IPS-15b (cell line): Measurements from ENCODE around the gene ATAD1.
"Not testable (repeated sequence)": the region's sequence is repeated elsewhere in the genome, so short reads cannot be mapped to it uniquely, and the experiment has no call there.

ENCODE experiments used
- H3K27me3 ChIP-seq: one replicate; pipeline ENCODE4 v1.6.1; 2013; ENCODE audit warnings: low read length; ENCODE audit not compliant: control insufficient read depth, insufficient read depth
- H3K36me3 ChIP-seq: one replicate; pipeline ENCODE4 v1.6.1; 2013; ENCODE audit warnings: low read length; ENCODE audit not compliant: control insufficient read depth, insufficient read depth
- H3K4me1 ChIP-seq: one replicate; pipeline ENCODE4 v1.6.1; 2013; ENCODE audit warnings: mild to moderate bottlenecking, low read length; ENCODE audit not compliant: control insufficient read depth, insufficient read depth
- H3K4me3 ChIP-seq: one replicate; pipeline ENCODE4 v1.5.1; 2013; ENCODE audit warnings: low read depth, low read length
- H3K9ac ChIP-seq: one replicate; pipeline ENCODE4 v1.6.1; 2013; ENCODE audit warnings: low read depth, mild to moderate bottlenecking, low read length
- H3K9me3 ChIP-seq: one replicate; pipeline ENCODE4 v1.6.1; 2013; ENCODE audit warnings: mild to moderate bottlenecking, low read length; ENCODE audit not compliant: control insufficient read depth, insufficient read depth

Gene ATAD1

DNA sequence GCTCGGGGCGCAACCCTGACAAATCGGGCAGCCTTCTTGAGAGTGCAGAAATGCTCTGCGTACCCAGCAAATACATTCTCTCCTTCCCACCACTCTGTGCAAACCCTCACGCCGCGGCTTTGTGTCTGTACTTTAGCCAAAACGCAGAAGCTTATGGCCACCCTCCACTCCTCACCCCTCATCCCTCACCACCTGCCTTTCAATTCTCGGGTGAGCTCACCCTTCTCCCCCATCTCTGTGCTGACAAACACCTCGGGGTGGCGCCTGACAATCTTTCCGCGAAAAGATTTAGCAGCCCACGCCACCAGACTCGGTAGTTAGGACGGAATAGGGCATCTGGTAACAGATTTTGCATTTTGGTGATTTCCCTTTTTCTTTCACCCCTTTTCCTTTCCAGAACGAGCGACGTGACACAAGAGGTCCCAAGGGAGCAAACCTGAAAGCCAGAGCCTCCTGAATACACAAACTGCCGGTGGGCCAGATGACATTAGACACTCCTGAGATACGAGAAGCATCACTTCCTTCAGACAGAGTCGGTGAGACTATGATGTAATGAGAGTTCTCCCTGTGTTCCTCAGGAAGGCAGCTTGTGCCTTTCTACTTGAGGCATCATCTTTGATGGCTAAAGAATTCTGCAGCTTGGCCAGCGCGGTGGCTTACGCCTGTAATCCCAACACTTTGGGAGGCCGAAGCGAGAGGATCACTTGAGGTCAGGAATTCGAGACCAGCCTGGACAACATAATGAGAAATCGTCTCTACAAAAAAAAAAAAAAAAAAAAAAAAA, 671 bp upstream of the ATAD1 start:
- Histone ChIP-seq H3K4me3 (peak overlapping the region; percentile 93), H3K9me3 (no peaks in the 10 kb centered on the region), H3K9ac (no peak overlapping the region), H3K4me1 (peaks cover 4% of the 10 kb centered on the region), H3K36me3 (no peaks in the 10 kb centered on the region), H3K27me3 (no peaks in the 10 kb centered on the region)

DNA sequence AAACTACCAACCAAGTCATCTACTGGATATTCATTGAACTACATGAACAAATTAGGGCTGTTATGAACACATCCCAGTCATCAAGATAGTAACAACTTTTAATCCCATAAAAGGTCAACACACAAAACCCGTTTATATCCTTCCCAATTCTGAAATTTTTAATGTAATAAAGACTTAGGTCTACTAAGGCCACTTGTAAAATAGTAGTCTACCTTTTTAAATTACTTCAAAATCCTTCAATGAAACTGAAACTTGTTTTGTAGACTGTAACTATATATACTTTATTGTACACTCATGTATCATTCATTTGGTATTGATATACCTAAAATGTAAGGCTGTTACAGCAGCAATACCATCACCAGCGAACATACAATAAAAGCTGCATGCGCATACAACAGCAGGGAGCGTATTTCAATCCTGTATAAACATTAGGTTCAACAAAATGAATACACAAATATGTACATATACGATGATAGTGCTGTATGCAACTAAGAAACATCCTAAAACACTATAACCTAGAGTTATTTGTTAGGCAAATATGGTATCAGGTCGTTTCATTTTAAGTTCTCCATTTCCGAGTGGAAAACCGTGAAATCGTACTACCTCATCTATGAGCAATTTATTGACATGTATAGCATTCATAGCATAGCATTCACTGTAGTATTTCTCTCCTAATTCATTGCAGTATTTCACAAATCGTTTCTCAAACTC, 973 bp downstream of the ATAD1 start:
- Histone ChIP-seq H3K27me3 (no peaks in the 10 kb centered on the region), H3K36me3 (no peaks in the 10 kb centered on the region), H3K4me3 (peak overlapping the region; percentile 93), H3K4me1 (peaks cover 4% of the 10 kb centered on the region), H3K9ac (peak overlapping the region; percentile 94), H3K9me3 (no peaks in the 10 kb centered on the region)

DNA sequence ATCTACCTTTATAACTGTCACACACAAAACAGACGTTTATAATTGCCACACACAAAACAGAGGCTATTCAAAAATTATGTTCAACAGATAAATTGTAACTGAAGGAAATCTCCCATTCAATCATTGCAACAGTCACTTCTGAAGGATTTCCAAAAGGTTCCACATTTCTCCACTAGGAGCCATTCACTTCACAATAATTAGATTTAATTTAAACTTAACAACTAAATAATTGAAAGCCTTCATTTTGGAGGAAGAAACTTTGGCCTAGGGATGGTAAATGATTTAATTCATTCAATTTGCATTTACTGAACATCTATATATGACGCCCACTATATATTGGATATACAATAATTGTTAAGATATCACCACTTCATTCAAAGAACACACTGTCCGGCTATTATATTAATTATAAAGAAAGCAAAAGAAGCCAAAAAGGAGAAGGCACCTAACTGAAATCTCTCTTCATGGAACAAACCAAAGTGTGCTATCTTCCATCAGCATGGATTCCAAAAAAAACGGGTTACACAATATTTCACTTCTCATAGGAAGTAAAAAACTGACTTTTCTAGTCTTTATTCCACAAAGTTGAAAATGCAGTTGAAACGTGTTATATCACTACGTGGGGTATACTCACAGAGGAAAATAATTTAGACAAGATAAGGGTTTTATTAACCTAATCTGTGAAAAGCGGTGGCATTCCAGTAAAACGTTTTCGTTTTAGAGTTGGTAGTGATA, 1.7 kb downstream of the ATAD1 start:
- Histone ChIP-seq H3K27me3 (no peaks in the 10 kb centered on the region), H3K36me3 (no peaks in the 10 kb centered on the region), H3K4me3 (peak overlapping the region; percentile 93), H3K9me3 (no peaks in the 10 kb centered on the region), H3K4me1 (peaks cover 4% of the 10 kb centered on the region), H3K9ac (no peak overlapping the region)

DNA sequence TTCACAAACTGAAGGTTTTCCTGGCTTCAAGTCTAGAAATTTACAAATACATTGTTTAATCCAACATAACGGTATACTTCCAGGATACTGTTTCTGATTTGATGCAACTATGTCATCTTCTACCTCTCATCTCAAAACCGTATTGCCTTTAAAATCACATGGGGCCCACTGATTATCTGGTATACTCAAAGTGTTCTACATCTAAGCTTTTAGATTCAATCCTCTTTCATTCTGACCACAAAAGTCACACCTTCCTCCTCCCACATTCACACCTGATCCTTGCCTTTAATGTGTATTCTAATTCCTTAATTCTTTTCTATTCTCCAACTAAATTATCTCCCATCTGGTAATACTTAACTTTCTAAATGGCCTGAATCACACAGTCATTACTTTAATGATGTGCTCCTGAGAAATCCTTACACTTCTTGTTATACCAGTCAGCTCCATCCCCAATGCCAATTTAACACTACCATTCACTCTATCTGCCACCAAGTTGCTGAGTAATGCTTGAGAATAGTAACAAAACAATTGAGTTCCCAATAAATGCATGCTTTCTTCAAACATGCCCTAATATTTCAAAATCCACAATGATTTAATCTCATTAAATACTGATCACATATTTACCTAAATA, 13.0 kb downstream of the ATAD1 start:
- H3K9ac ChIP-seq: no peak overlapping the region
- peaks cover 10% of the 10 kb centered on the region for H3K36me3 ChIP-seq
- H3K27me3 ChIP-seq: no peaks in the 10 kb centered on the region
- H3K9me3 ChIP-seq: peaks cover 12% of the 10 kb centered on the region
- H3K4me1 ChIP-seq: no peaks in the 10 kb centered on the region
- H3K4me3 ChIP-seq: no peak overlapping the region

DNA sequence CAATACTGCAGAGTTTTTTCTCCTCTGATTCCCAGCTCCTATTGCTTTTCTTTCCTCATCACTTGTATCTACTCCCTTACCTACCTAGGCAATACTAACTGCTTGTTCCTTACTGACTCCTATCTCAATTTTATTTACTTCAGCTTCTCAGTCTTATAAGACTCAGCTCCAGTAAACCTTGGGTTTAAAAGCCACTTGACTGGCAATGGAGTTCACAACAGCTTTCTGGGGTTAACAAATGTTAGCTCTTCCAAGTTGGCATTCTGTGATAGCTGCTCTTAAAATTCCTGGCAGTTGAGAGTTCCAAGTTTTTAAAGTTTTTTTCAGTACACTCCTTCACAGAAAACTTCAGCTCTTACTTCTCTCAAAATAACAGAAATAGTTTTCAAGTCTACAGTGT, 14.2 kb downstream of the ATAD1 start:
- no peaks in the 10 kb centered on the region for H3K4me1 ChIP-seq
- peaks cover 14% of the 10 kb centered on the region for H3K9me3 ChIP-seq
- no peak overlapping the region for H3K9ac ChIP-seq
- H3K36me3 ChIP-seq: peaks cover 10% of the 10 kb centered on the region
- H3K4me3 ChIP-seq: no peak overlapping the region
- H3K27me3 ChIP-seq: no peaks in the 10 kb centered on the region

DNA sequence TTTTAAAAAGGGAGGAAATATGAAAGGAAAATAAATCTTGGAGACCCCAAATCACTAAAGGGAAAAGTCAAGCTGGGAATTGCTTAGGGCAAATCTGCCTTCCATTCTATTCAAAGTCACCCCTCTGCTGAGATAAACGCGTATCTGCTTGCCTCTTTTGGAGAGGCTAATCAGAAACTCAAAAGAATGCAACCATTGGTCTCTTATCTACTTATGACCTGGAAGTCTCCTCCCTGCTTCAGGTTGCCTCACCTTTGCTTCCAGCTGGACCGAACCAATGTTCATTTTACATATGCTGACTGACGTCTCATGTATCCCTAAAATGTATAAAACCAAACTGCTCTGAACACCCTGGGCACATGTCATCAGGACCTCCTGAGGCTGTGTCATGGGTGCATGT, 14.7 kb downstream of the ATAD1 start:
- Histone ChIP-seq H3K4me1 (no peaks in the 10 kb centered on the region), H3K36me3 (peaks cover 10% of the 10 kb centered on the region), H3K27me3 (no peaks in the 10 kb centered on the region), H3K9me3 (peaks cover 14% of the 10 kb centered on the region), H3K9ac (no peak overlapping the region), H3K4me3 (no peak overlapping the region)

DNA sequence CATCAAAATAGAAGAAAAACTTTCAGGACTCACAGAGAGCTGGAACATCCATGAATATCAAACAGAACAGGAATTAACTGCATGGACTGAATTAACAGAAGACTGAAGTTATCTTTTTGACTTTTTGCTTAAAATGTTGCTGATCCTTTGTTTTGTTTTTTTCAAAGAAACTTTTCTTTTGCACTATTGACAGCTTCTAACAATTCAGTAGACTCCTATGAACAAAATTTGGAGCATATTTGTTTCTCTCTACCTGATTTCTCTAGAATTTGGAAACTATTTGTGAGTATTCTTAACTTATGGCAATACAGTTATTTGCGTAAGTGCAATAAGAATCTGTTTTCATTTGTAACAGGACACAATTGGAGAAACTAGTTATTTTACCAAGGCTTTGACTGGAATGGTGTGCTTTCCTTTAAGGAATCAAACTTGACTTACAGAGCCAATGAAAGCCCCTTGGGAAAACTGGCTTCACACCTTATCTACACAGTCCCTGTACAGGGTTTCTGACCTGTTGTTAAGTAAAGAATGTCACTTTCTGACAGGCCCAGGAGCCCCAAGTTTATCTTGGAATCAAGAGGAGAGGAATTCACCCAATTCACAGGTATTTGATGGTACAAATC, 16.1 kb downstream of the ATAD1 start:
- H3K9ac ChIP-seq, H3K4me3 ChIP-seq, H3K27me3 ChIP-seq, H3K4me1 ChIP-seq: not testable (repeated sequence)
- Histone ChIP-seq H3K36me3 (peaks cover 10% of the 10 kb centered on the region), H3K9me3 (peaks cover 14% of the 10 kb centered on the region)

DNA sequence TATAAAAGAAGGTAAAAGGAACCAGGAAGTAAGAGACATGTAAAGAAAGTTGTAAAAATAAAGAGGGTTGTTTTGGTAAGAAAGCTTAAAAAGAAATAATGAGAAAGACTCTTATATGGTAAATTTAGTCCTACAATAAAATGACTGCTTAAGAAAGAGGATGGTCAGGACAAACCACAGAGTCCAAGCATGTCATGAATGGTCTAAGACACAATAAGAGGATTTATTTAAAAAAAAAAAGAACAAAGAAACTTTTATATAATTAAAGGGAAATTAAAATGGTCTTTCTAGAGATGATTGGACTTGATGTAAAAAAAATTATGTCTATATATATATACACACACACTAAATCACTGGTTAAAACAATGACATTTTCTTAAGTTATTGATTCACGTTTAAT, 18.2 kb downstream of the ATAD1 start:
- Histone ChIP-seq H3K36me3 (peaks cover 10% of the 10 kb centered on the region), H3K4me3 (no peak overlapping the region), H3K9ac (no peak overlapping the region), H3K4me1 (no peaks in the 10 kb centered on the region), H3K9me3 (peaks cover 14% of the 10 kb centered on the region), H3K27me3 (no peaks in the 10 kb centered on the region)

DNA sequence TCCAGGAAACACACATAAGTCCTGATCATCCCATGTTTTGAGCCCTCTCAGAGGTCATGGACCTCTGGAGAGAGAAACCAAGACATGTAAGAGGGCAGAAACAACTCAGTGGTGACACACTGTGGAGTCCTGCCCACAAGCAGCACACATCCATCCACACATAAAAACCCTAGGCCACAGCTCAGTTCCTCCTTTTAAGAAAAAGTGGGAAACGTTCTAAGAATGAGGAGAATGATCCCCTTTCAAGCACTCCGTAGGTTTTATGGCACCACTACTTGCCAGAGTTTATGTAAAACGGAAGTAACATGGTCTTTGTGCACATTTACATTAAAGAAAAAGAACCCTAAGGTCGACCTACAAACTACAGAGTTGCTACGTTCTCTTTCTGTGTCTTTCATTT, 19.9 kb downstream of the ATAD1 start:
- H3K9me3 ChIP-seq: peaks cover 14% of the 10 kb centered on the region

DNA sequence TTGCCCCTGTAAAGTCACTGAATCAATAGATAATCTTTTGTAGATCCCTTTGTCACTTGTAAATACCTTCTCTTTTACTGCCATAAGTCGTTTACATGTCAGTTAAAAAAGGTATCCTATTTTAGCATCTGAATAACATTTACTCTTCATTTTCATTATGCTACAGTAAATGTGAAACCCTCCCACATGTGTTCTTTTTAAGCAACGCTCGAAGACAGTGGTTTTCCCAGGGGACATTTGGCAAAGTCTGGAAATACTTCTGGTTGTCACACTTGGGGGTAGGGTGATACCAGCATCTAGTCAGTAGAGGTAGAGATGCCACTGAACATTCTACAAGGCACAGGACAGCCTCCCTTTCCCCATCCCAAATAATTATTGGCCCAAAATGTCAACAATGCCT, 23.7 kb downstream of the ATAD1 start:
- H3K4me1 ChIP-seq: peaks cover 6% of the 10 kb centered on the region
- H3K9ac ChIP-seq: no peak overlapping the region
- H3K27me3 ChIP-seq: no peaks in the 10 kb centered on the region
- no peaks in the 10 kb centered on the region for H3K36me3 ChIP-seq
- no peaks in the 10 kb centered on the region for H3K9me3 ChIP-seq
- no peak overlapping the region for H3K4me3 ChIP-seq

More for the DNA sequence above, 19.9 kb downstream of the ATAD1 start:
- Histone ChIP-seq H3K4me1 (peaks cover 6% of the 10 kb centered on the region), H3K36me3 (peaks cover 7% of the 10 kb centered on the region), H3K9ac (no peak overlapping the region), H3K4me3 (no peak overlapping the region), H3K27me3 (no peaks in the 10 kb centered on the region)

DNA sequence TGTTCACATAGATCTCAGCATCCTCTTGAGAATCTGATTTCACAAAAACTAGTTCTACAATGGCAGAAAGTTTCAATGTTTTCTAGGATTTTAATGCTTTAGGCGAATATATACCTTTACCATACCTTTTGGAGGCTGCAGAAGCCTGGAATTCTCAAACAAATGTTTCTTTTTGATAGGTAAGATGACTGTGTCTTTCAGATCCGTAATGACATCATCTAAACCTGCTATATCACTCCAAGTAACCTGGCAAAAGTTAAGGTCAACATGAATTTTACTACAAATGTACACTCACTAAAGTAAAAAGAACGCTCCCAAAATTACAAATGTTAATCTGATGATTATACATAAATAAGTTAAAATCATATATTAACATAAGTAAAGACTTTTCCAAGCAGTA, 27.8 kb downstream of the ATAD1 start:
- Histone ChIP-seq H3K9me3 (no peaks in the 10 kb centered on the region), H3K4me1 (peaks cover 6% of the 10 kb centered on the region), H3K9ac (no peak overlapping the region), H3K27me3 (no peaks in the 10 kb centered on the region), H3K36me3 (no peaks in the 10 kb centered on the region), H3K4me3 (no peak overlapping the region)
